ENCODE results near the gene TSHZ2.

- no peak for TF ChIP-seq CTCF (IDR thresholded peaks at IDR 0.05; ENCODE audit: poor library complexity, severe bottlenecking)
- TF ChIP-seq SMC3 (conservative IDR thresholded peaks at IDR 0.05; ENCODE audit: poor library complexity): no peak
- no peak for TF ChIP-seq MXI1 (conservative IDR thresholded peaks at IDR 0.05; ENCODE audit: poor library complexity, severe bottlenecking)
- no peak for TF ChIP-seq EP300 (conservative IDR thresholded peaks at IDR 0.05; ENCODE audit: poor library complexity, severe bottlenecking)
- TF ChIP-seq EZH2 (IDR thresholded peaks at IDR 0.05; ENCODE audit: borderline replicate concordance, insufficient read depth, low read length, poor library complexity, severe bottlenecking): no peak
- no peak for TF ChIP-seq POLR2AphosphoS5 (IDR thresholded peaks at IDR 0.05)
These were observed 473.8 kb downstream of the TSHZ2 start for GRCh38 chr20:53445932-53446331.
